H1 (cell line): ENCODE data around the gene FNIP2. TPM values are rescaled to one million over a fixed set of nuclear protein-coding genes. Genes with fewer than 3 reads are reported as not detected.

ENCODE experiments used
- CTCF ChIA-PET: fragments of 300-600 bp; sonication (Branson Sonifier 250); formaldehyde crosslinking; loops from one replicate; lab custom pipeline; 2021; ENCODE audit not compliant: partially characterized antibody; lab: Charles Lee
- POLR2A ChIA-PET: fragments of 300-600 bp; sonication (Branson Sonifier 250); formaldehyde crosslinking; loops from one replicate; lab custom pipeline; 2021; ENCODE audit warnings: inconsistent platforms; ENCODE audit not compliant: partially characterized antibody; lab: Charles Lee
- DNase-seq, 2 experiments: peaks; one replicate each; pipeline versions ENCODE4 v3.0.0 to v3.0.0-alpha.2; 2010 to 2022; ENCODE audit warnings: low spot score in 2 of 2, low read depth in 1 of 2, mixed read lengths in 1 of 2
- FAIRE-seq: peaks from 2 replicates; lab custom pipeline; 2011; peaks lifted over from hg19 to GRCh38; lab: Jason Lieb, UNC
- H2AFZ ChIP-seq: 2 replicates; pipeline ENCODE4 v1.8.1; 2012; ENCODE audit warnings: low read length, inconsistent platforms
- H2AK5ac ChIP-seq: 2 replicates; pipeline ENCODE4 v1.6.1; 2013; ENCODE audit warnings: low read depth, low read length
- H2BK120ac ChIP-seq: replicated peaks from 2 replicates; pipeline ENCODE3; 2013; ENCODE audit warnings: low read depth, low read length, inconsistent platforms
- H2BK12ac ChIP-seq: 2 replicates; pipeline ENCODE4 v1.6.1; 2013; ENCODE audit warnings: low read depth, low read length
- H2BK15ac ChIP-seq: 2 replicates; pipeline ENCODE4 v1.6.1; 2013; ENCODE audit warnings: low read length
- H2BK20ac ChIP-seq: 2 replicates; pipeline ENCODE4 v1.6.1; 2013; ENCODE audit warnings: low read length
- H2BK5ac ChIP-seq: 2 replicates; pipeline ENCODE4 v1.6.1; 2013; ENCODE audit warnings: low read depth, low read length
- H3K14ac ChIP-seq: 2 replicates; pipeline ENCODE4 v1.6.1; 2013; ENCODE audit warnings: inconsistent platforms; ENCODE audit not compliant: insufficient read length
- H3K18ac ChIP-seq: 2 replicates; pipeline ENCODE4 v1.6.1; 2013; ENCODE audit warnings: low read length; ENCODE audit errors: extremely low read depth
- H3K23ac ChIP-seq: 2 replicates; pipeline ENCODE4 v1.6.1; 2013; ENCODE audit warnings: inconsistent platforms; ENCODE audit not compliant: insufficient read length
- H3K23me2 ChIP-seq: 2 replicates; pipeline ENCODE4 v1.6.1; 2013; ENCODE audit warnings: low read depth, low read length
- H3K27ac ChIP-seq: 2 replicates; pipeline ENCODE4 v1.6.1; 2011; ENCODE audit warnings: low read depth, low read length, inconsistent platforms
- H3K27me3 ChIP-seq, 4 experiments: replicated peaks in 1 of 4; 1 replicate in 1 of 4; 2 replicates in 3 of 4; pipeline versions ENCODE4 v1.6.1 to v1.8.1; 2011 to 2013; ENCODE audit warnings: low read length in 3 of 4, mild to moderate bottlenecking in 3 of 4, inconsistent platforms in 2 of 4, mixed read lengths in 2 of 4, moderate library complexity in 1 of 4; ENCODE audit not compliant: control insufficient read depth in 3 of 4, insufficient read depth in 3 of 4; ENCODE audit errors: extremely low read depth in 1 of 4
- H3K36me3 ChIP-seq, 4 experiments: 2 replicates each; pipeline versions ENCODE4 v1.6.1 to v1.8.1; 2011 to 2013; ENCODE audit warnings: mild to moderate bottlenecking in 4 of 4, low read length in 3 of 4, moderate library complexity in 2 of 4, control low read depth in 1 of 4, inconsistent platforms in 1 of 4; ENCODE audit not compliant: insufficient read depth in 4 of 4, control insufficient read depth in 2 of 4
- H3K4ac ChIP-seq: replicated peaks from 2 replicates; pipeline ENCODE3; 2013; ENCODE audit warnings: low read length, low read depth, mixed read lengths, inconsistent platforms; ENCODE audit not compliant: insufficient read length
- H3K4me1 ChIP-seq, 4 experiments: replicated peaks in 1 of 4; 1 replicate in 1 of 4; 2 replicates in 3 of 4; pipeline versions ENCODE4 v1.6.1 to v1.8.1; 2011 to 2013; ENCODE audit warnings: low read length in 3 of 4, inconsistent platforms in 2 of 4, mixed read lengths in 1 of 4; ENCODE audit not compliant: insufficient read depth in 4 of 4, control insufficient read depth in 3 of 4
- H3K4me2 ChIP-seq, 2 experiments: 2 replicates each; pipeline versions ENCODE4 v1.6.1 to v1.8.1; 2011 to 2013; ENCODE audit warnings: low read depth in 2 of 2, low read length in 2 of 2, control low read depth in 1 of 2, inconsistent platforms in 1 of 2, mild to moderate bottlenecking in 1 of 2; ENCODE audit not compliant: insufficient read depth in 1 of 2
- H3K4me3 ChIP-seq, 4 experiments: fragments of 200-600, 300-600 bp in 1 of 4; sonication (generic), shearing (Covaris generic), sonication (Bioruptor Twin) in 1 of 4; 2 replicates each; pipeline versions ENCODE4 v1.5.1 to v1.8.1; 2011 to 2016; ENCODE audit warnings: low read length in 4 of 4, low read depth in 3 of 4, control low read depth in 2 of 4, inconsistent platforms in 2 of 4, mild to moderate bottlenecking in 2 of 4, mixed read lengths in 1 of 4, moderate library complexity in 1 of 4; ENCODE audit not compliant: insufficient read depth in 2 of 4; ENCODE audit errors: extremely low read depth in 1 of 4
- H3K56ac ChIP-seq: replicated peaks from 2 replicates; pipeline ENCODE3; 2013; ENCODE audit warnings: low read depth, mild to moderate bottlenecking, mixed read lengths, low read length, inconsistent platforms; ENCODE audit not compliant: insufficient read length
- H3K79me1 ChIP-seq: 2 replicates; pipeline ENCODE4 v1.6.1; 2013; ENCODE audit warnings: low read depth, low read length, control low read depth
- H3K79me2 ChIP-seq, 2 experiments: 2 replicates each; pipeline versions ENCODE4 v1.6.1 to v1.8.1; 2012 to 2013; ENCODE audit warnings: low read length in 2 of 2, mild to moderate bottlenecking in 2 of 2, inconsistent platforms in 1 of 2; ENCODE audit not compliant: insufficient read depth in 2 of 2, control insufficient read depth in 1 of 2
- H3K9ac ChIP-seq, 4 experiments: replicated peaks in 1 of 4; 1 replicate in 1 of 4; 2 replicates in 3 of 4; pipeline versions ENCODE4 v1.6.1 to v1.8.1; 2011 to 2013; ENCODE audit warnings: low read depth in 3 of 4, low read length in 3 of 4, control low read depth in 2 of 4, mild to moderate bottlenecking in 2 of 4, moderate library complexity in 2 of 4, inconsistent platforms in 1 of 4; ENCODE audit errors: extremely low read depth in 1 of 4
- H3K9me3 ChIP-seq, 2 experiments: 2 replicates each; pipeline versions ENCODE4 v1.6.1 to v1.8.1; 2012 to 2013; ENCODE audit warnings: mild to moderate bottlenecking in 2 of 2, moderate library complexity in 2 of 2, control low read depth in 1 of 2, inconsistent platforms in 1 of 2, low read depth in 1 of 2, low read length in 1 of 2, mixed read lengths in 1 of 2; ENCODE audit not compliant: insufficient read depth in 2 of 2
- H4K20me1 ChIP-seq, 2 experiments: replicated peaks in 1 of 2; 2 replicates each; pipeline versions ENCODE3 to v1.8.1; 2011 to 2013; ENCODE audit warnings: inconsistent platforms in 2 of 2, low read length in 2 of 2, mild to moderate bottlenecking in 1 of 2; ENCODE audit not compliant: insufficient read depth in 2 of 2, control insufficient read depth in 1 of 2
- H4K5ac ChIP-seq: 2 replicates; pipeline ENCODE4 v1.6.1; 2013; ENCODE audit warnings: low read length, low read depth, mixed read lengths, inconsistent platforms; ENCODE audit not compliant: insufficient read length
- H4K8ac ChIP-seq: 2 replicates; pipeline ENCODE4 v1.8.0; 2013; ENCODE audit warnings: mild to moderate bottlenecking, moderate library complexity, low read length, inconsistent platforms; ENCODE audit not compliant: insufficient read depth; ENCODE audit errors: extremely low read depth
- H4K91ac ChIP-seq: replicated peaks from 2 replicates; pipeline ENCODE3; 2013; ENCODE audit warnings: low read length, mixed read lengths, inconsistent platforms; ENCODE audit not compliant: insufficient read length
- CTCF ChIP-seq, 3 experiments: IDR thresholded peaks; 1 replicate in 2 of 3; 2 replicates in 1 of 3; pipeline versions ENCODE4 v1.5.1 to v1.6.1; 2011; ENCODE audit warnings: low read length in 3 of 3, mild to moderate bottlenecking in 3 of 3, inconsistent platforms in 2 of 3, low read depth in 1 of 3, moderate library complexity in 1 of 3; ENCODE audit not compliant: insufficient read depth in 1 of 3; ENCODE audit errors: control extremely low read depth in 1 of 3
- RAD21 ChIP-seq, 2 experiments: IDR thresholded peaks in 1 of 2; conservative IDR thresholded peaks in 1 of 2; 2 replicates each; pipeline ENCODE4 v1.6.1; 2011; ENCODE audit warnings: low read depth in 2 of 2, low read length in 2 of 2, improper control_type of control experiment in 1 of 2, inconsistent platforms in 1 of 2, mild to moderate bottlenecking in 1 of 2, moderate library complexity in 1 of 2
- SUZ12 ChIP-seq: fragments of 200-600 bp; sonication (generic); IDR thresholded peaks from 2 replicates; pipeline ENCODE4 v1.6.1; 2012; ENCODE audit warnings: mild to moderate bottlenecking, inconsistent platforms, low read length, moderate library complexity, mixed read lengths
- ZNF274 ChIP-seq: IDR thresholded peaks from 2 replicates; pipeline ENCODE4 v1.7.0; 2012; ENCODE audit warnings: low read length, borderline replicate concordance; ENCODE audit errors: extremely low read depth
- WGBS, 2 experiments: shearing (Covaris generic) in 1 of 2; methylation state at CpG; one replicate each; pipeline versions ENCODE4 v1.1.6 to v1.1.7; 2013 to 2015; ENCODE audit warnings: low lambda C conversion rate in 2 of 2, mixed read lengths in 2 of 2, inconsistent platforms in 1 of 2, low coverage in 1 of 2, missing lambda C conversion rate in 1 of 2; ENCODE audit not compliant: insufficient replicate concordance in 2 of 2, insufficient coverage in 1 of 2, insufficient read length in 1 of 2; ENCODE audit errors: extremely low coverage in 1 of 2, missing lambda C conversion rate in 1 of 2; 5-methylcytosine and 5-hydroxymethylcytosine counted together
- polyA plus RNA-seq, 7 experiments: library from polyadenylated mRNA; depleted of rRNA in 3 of 7; stranded (reverse) in 5 of 7; unstranded in 2 of 7; fragments of >200 nt in 5 of 7; fragments of 200-250 nt in 2 of 7; gene quantifications; 1 replicate in 5 of 7; 2 replicates in 1 of 7; 4 replicates in 1 of 7; pipeline versions ENCODE4 v1.2.1 to v1.2.3, GENCODE V29; 2011 to 2013; ENCODE audit warnings: missing spikeins in 2 of 7, mixed read lengths in 2 of 7
- total RNA-seq: library from RNA; stranded (reverse); fragmentation: NEBNext Ultra II Directional; extraction: Animal tissue kit (Norgen Biotek cat#: 25700); gene quantifications from 2 replicates; pipeline ENCODE4 v1.2.1, GENCODE V29; 2021

FNIP2 gene
- total and polyA plus RNA-seq, 2 of the 8 experiments (the other 6 are each of a cell fraction or from before 2014, with no cell fraction given): 4.0 to 13.0 TPM

GRCh38 chr4:158861766-158862165, 92.9 kb downstream of the FNIP2 start:
- Histone ChIP-seq H3K36me3 (peaks cover 0 to 4% (median 0%) of the 10 kb centered on the region in 4 experiments; a peak in 2 of 8 replicates), H3K27ac (no peak overlapping the region), H3K14ac (no peak overlapping the region), H3K79me2 (no peaks in the 10 kb centered on the region), H3K4me3 (no peak overlapping the region), H2AFZ (no peak overlapping the region), H2BK20ac (no peak overlapping the region), H3K4me1 (no peaks in the 10 kb centered on the region; a peak in 1 of 7 replicates), H2BK5ac (no peak overlapping the region), H3K9me3 (no peaks in the 10 kb centered on the region), H3K27me3 (no peaks in the 10 kb centered on the region), H4K5ac (no peak overlapping the region), H3K18ac (no peak overlapping the region), H3K4ac (no peak overlapping the region), H3K23ac (no peak overlapping the region), H2BK12ac (no peak overlapping the region), H2AK5ac (no peak overlapping the region), H4K91ac (no peak overlapping the region), H3K23me2 (no peaks in the 10 kb centered on the region), H3K4me2 (no peak overlapping the region), H3K79me1 (no peaks in the 10 kb centered on the region), H3K56ac (no peak overlapping the region), H2BK120ac (no peak overlapping the region), H2BK15ac (no peak overlapping the region), H4K20me1 (no peaks in the 10 kb centered on the region), H3K9ac (no peak overlapping the region), H4K8ac (no peak overlapping the region)
- POLR2A ChIA-PET: no interaction called here
- no peak for DNase-seq
- TF ChIP-seq ZNF274 (no peak), SUZ12 (no peak), CTCF (IDR thresholded peaks at IDR 0.05; ENCODE audit: control extremely low read depth in 1 of 3, insufficient read depth in 1 of 3, low read depth in 1 of 3, low read length in 3 of 3) (peak in 2 of 3 experiments; percentile 22 to 36; a peak in 3 of 4 replicates), RAD21 (IDR thresholded peaks at IDR 0.05 in 1 of 2, conservative IDR thresholded peaks at IDR 0.05 in 1 of 2; ENCODE audit: low read depth in 2 of 2, low read length in 2 of 2) (peak in 1 of 2 experiments; percentile 35; a peak in 1 of 4 replicates)
- CTCF ChIA-PET: interaction anchor here (0.5 to 2.8 kb wide), 24 partner anchors 9 to 537 kb away, joined by 3 to 29 read pairs (median 4); no protein-coding TSS in a partner anchor
- FAIRE-seq: no peak
- WGBS, 2 experiments: 81% methylated on average over 3 of the region's 3 CpGs; no CpG with 5 or more reads in 1 of the 2 experiments
